Stimulated activated CD4-positive, alpha-beta T cell treated with anti-CD3 and anti-CD28 coated beads, TNF-alpha, amount 100 ng/mL, for 4 hours (primary cell): ENCODE data around the gene GBP2.
"Not testable (repeated sequence)": the region's sequence is repeated elsewhere in the genome, so short reads cannot be mapped to it uniquely, and the experiment has no call there.

Experiments used
- DNase-seq, 3 experiments: peaks; one replicate each; pipeline ENCODE4 v3.0.0-alpha.2; 2020; ENCODE audit warnings: low read depth in 3 of 3

The GBP2 gene, protein sequence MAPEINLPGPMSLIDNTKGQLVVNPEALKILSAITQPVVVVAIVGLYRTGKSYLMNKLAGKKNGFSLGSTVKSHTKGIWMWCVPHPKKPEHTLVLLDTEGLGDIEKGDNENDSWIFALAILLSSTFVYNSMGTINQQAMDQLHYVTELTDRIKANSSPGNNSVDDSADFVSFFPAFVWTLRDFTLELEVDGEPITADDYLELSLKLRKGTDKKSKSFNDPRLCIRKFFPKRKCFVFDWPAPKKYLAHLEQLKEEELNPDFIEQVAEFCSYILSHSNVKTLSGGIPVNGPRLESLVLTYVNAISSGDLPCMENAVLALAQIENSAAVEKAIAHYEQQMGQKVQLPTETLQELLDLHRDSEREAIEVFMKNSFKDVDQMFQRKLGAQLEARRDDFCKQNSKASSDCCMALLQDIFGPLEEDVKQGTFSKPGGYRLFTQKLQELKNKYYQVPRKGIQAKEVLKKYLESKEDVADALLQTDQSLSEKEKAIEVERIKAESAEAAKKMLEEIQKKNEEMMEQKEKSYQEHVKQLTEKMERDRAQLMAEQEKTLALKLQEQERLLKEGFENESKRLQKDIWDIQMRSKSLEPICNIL

DNA sequence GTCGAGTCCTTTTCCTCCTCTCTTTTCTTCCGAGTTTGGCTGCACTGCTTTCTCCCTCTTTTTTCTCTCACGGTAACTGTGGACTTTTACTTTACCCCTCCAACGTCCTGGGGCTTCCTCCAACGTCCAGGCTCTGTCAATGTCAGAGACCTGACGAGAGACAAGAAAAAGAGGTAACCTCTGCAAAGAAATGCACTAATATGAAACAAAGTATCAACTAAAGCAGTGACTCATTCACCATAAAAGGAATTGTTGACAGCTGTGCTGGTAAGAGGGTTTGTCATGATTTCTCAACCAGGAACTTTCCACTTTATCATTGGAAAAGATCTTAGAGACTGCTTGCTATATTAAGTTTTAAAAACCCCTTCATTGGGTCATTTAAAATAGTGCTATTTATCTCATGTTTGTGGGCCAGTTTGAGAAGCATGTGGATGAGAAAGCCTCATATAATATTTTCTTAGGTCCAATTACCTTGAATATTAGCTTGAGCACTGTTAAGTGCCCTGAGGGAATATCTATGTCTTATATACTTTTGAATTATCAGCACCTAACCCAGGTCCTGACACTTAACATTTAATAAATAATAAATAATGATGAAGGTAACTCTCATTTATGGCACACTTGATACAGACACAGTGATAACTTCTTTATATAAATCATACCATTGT lies at the start of gene GBP2:
GBP2 (minus strand) TSS at position 202 of the 668 bp plus-strand sequence. CDS start 4,148 bp downstream, outside the sequence.
- no peak for DNase-seq

DNA sequence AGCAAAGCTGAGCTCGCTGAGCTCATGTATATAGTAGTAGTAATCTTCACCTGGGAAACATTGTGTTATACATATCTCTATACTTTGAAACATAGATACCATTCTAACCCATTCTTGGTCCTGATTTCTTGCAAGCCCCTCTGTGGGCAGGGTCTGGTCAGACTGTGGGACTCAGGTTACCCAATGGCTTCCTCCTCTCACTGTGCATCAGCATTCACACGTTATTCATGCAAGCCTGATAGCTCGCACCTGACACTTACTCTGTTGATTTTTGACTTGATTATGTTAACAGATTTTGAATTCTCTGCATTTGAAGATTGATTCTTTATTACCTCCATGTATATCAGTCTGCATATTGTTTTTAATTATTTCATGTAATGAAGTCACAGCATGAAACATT lies 48.6 kb upstream of the GBP2 start:
- DNase-seq, result no peak

DNA sequence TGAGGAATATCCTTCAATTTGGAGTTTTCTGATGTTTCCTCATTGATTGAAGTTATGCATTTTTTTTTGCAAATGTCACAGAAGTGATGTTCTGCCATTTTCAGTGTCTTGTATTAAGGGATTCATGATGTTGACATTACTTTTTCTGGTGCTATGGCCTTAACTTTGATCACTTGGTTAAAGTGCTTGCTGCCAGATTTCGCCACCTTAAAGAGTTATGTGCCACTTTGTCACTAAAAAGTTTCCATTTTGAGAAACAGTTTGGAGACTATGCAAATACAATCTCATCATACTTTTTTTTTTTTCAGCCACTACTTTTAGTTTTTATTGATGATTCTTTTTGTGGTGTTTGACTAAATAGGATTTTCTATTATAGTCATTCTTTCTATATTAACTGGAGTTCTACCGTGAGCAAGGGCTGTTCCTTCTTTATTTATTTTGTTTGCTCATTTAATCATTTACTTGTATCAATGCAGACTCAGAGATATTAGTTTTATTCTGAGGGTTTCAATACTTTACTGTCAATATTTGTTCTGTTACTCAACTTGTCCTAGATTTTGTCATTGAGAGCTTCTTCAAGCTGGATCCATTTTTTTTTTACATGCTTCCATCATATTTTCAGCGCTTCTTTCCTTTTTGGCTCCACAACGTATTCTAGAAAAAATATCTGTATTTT lies 46.7 kb upstream of the GBP2 start:
- DNase-seq, result no peak

DNA sequence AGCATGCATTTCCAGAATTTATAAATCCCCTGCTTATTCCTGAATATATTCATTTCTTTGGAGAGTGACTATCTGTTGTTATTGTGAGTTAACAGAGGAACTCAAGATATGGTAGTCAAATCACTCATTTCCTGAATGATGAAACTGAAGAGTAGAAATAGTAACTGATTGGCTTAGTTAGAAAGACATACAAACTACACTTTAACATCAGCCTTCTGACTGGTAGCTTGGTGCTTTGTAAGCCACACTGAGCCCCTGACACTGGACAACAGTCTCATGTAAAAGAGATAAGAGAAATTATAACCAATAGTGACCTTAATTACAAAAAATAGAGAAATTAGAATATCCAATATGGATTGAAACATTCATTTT lies 45.1 kb upstream of the GBP2 start:
- DNase-seq, result no peak

DNA sequence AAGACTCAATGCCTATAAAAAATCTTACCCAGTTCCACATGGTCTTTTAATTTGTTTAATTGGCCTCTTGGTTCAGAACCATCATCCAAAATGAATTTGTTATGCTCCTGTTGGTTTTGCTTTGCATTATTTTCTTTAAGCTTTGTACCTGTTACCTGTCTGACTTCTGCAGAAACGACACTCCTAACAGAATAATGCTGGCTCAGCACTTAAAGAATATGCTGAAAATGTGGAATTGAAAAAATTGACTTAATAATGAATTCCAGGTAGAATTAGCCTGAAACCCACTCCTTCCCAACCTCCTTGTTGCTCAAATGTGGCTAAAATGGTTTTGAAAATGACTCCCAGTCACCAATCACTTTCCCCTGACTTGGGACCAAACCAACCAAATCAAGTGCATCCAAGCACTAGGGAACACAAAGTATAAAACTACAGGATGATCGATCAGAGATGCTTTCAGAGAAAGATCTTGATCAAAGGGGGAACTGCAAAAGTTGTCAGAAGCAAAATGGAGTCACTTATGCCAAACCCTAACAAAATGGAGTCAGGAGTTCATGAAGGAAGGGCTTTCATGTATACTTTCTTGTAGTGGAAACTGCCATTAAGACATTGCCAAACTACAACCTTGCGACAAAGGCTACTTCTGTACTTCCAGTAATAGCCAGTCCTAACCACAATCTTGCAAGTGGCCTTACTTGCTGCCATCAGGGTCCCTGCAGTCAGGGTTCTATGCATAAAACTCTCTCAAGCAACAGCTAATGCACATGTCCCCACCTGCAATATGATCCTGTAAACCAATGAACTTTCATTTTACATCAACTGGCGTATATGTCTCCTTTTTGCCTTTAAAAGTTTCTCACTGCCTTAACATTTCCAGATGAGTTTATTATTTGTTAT lies 44.5 kb upstream of the GBP2 start:
- no peak for DNase-seq

DNA sequence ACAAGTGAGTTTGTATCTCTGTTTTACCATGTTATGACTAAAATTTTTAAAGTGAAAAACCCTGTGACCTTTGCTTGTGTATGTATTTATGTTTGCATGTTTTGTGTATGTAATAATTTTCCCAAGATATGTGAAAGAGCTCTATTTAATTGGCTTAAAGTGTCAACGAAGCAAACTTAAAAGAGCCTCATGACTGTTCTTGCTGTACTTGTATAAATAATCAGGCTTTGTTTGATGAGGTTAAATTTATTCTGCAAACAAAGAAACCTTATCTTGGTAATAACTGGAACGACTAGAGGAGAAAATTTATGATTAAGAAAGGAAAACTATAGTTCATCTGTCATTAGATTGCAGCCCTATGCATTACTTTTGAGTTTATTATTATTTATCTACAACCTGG lies 43.3 kb upstream of the GBP2 start:
- no peak for DNase-seq

DNA sequence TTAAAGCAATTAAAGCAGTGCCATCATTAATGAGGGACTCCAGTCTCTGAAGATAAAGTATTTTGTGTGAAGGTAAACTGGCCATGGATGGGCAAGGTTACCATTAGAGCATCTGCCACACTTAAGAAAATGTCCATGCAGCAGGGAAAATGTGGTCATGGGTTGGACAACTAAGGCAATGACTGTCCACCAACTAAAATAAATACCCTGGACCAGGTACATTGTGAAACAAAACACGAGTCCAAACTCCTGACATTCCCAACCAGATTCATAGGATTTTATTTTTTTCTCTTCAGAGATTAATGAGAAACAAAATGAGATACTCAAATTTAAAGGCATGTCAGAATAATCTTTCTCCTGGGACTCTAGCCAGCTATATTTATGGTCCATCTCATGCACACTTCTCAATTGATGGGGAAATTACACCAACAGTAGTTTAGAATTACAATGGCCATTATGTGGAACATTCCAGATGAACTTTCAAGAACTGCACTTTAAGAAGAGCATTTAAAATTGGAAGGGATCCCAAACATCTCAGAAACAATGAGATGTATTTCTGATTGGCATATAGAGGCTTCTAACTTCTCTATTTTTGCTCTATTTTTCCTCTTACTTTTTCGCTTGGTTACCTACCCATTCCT lies 41.8 kb upstream of the GBP2 start:
- no peak for DNase-seq

DNA sequence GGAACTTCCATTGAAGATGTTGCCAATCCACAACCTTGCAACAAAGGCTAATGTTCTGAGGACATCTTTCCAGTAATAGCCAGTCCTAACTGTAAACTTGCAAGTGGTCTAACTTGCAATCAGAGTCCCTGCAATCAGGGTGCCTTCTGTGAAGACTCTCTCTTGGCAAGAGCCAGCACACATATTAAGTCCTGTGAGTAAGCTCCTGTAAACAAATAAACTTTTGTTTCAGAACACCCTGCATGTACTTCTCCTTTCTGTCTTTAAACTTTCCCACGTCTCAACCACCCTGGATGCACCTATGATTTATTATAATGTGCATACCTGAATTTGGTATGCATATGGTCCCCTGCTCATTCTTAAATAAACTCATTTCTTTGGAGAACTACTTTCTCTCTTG lies 40.8 kb upstream of the GBP2 start:
- DNase-seq, result no peak

DNA sequence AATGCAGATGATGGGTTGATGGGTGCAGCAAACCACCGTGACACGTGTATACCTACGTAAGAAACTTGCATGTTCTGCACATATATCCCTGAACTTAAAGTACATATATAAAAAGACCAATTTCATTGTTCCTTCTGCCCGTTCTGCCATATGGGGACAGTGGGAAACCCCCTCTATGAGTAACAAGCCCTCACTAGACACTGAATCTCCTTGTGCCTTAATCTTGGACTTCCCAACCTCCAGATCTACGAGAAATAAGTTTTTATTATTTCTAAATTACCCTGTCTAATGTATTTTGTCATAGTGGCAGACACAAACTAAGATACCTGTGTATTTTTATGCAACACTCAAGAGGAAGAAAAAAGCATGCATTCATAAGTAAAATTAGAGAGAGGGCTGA lies 39.9 kb upstream of the GBP2 start:
- DNase-seq, result no peak

DNA sequence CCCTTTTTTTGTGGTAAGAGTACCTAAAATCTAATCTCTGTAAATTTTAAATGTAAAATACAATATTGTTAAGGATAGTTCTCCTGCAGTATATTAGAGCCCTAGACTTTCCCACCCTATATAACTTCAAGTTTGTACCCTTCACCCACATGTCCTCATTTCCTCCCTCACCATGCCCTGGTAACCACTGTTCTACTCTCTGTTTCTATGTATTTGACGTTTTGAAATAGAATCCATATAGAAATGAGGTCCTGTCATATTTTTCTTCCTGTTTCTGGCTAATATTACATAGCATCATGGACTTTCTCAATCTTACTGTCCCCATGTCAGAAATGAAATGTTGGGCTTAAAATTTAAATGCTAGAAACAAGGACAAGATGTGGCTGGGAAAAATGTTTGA lies 25.1 kb upstream of the GBP2 start:
- DNase-seq, result no peak

DNA sequence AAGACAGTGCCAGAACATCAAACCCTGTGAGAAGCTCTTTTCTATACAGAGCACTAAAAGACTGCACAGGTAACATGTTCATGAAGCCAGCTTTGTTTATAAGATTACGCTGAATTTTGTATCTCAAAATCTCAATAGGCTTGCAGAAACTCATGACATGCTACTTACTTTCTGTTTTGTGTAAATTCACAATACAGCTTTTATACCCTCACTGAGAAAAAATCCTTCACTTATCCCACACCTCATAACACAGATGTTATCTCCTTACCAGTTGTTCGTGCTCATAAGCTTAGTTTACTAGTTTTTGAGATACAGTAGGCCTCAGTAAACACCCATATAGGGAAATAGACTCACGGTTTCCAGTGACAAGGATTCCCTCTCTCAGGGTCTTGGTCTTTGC lies 24.1 kb upstream of the GBP2 start:
- no peak for DNase-seq

DNA sequence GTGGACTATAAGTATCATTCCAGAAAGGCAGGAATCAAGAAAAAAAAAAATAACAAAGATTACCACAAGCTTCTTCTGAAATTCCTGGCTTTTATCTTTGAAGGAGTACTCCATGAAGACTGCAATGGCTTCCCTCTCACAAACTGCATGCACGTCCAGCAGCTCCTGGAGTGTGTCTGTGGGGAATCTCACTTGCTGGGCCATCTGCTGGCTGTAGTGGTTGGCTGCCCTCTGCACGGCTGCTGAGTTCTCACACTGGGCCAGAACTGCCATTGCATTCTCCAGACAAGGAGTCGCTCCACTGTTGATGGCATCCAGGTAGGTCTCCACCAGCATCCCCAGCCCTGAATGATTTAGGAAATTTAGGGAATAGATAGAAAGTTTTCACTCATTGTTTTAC lies 23.3 kb upstream of the GBP2 start:
- DNase-seq, result no peak

DNA sequence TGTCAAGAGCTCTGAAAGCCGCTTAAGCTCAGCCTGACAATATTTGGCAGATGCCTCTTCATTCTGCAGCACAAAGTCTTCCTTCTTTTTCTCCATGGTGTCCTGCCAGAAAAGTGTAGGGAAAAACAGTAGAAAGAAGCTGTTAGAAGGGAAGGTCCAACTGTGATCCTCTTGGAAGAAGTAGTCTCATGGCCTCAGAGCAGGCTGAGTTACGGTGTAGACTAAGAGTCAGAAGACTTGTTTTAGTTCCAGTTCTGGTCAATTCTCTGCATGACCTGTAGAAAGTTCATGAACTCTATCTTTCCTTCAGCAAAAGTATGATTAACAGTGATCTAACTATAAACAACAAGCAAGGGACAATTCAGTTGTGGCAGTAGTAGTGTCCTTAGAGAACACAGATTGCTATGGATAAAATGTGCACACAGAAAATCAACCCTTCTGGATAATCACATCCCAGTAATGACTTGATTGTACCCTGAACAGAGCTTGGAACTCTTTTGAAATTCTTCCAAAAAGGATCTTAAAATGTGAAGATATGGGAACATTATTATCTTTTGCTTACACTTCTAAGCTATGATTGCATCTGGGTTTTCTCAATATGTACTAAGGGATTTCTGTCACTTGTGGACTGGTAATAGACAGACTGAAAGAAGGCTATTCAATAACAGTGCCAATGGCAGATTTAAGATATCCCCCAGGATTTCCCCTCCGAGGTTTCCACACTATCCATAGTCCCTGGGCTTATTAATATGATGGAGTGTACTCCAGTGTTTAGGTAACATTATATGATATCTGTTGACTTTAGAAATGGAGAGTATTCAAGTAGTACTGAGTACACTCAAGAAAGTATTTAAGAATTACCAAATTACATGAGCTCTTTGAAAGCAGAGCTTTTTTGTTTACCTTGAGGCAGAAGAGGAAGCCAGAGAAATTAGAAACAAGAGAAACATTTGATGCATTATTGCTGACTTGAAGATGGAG lies 22.1 kb upstream of the GBP2 start:
- no peak for DNase-seq

DNA sequence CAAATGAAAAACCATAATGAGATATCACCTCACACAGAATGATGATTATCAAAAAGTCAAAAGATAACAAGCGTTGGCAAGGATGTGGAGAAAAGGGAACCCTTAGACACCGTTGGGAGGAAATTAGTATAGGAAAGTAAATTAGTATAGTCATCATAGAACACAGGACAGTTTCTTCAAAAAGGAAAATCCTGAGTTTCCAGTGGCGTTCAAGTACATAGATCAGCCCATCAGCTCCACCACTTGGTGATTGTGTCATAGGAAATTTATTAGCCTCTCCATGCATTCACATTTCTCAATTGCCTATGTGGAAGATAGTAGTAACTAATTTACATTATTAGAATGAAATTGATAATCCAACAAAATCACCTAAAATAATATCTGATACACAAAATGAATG lies 20.8 kb upstream of the GBP2 start:
- DNase-seq, result no peak

DNA sequence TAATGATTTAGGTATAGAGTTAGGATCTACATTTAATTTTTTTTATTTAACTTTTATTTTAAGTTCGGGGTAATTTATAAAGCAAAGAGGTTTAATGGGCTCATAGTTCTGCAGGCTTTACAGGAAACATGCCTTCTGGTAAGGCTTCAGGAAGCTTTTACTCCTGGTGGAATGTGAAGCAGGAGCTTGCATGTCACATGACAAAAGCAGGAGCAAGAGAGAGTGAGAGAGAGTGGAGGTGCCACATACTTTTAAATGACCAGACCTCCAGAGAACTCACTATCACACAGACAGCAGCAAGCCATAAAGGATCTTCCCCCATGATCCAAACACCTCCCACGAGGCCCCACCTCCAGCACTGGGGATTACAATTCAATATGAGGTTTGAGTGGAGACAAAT lies 17.6 kb upstream of the GBP2 start:
- no peak for DNase-seq

DNA sequence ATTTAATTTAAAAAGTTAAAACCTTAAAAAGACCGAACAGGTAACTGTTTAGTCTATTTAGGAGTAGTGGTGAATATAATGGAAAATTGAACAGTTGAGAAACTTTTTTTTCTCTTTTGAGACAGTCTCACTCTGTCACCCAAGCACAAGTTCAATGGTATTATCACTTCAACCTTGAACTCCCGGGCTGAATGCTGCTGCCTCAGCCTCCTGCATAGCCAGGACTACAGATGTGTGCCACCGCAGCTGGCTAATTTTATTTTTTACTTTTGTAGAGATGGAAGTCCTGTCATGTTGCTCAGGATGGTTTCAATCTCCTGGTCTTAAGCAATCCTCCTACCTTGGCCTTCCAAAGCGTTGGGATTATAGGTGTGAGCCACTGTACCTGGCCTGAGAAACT lies 16.2 kb upstream of the GBP2 start:
- no peak for DNase-seq

DNA sequence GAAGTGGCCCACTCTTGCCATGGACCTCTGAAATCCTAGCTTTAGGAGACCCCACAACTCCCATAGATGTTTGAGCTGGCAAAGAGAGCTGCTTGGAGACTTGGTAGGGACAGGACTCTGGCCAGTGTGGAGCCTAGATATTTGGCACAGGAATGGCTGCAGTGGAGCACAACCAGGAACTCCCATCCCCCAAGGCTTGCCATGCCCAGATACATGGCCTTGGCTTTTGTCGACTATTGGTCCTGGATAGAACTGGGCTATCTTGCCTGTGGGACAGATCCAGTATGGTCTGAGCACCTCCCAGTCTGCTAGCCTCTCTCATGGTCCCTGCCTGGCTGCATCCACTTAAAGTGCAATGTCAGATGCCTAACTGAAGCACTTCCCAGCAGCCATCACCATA lies 7.8 kb upstream of the GBP2 start:
- no peak for DNase-seq

DNA sequence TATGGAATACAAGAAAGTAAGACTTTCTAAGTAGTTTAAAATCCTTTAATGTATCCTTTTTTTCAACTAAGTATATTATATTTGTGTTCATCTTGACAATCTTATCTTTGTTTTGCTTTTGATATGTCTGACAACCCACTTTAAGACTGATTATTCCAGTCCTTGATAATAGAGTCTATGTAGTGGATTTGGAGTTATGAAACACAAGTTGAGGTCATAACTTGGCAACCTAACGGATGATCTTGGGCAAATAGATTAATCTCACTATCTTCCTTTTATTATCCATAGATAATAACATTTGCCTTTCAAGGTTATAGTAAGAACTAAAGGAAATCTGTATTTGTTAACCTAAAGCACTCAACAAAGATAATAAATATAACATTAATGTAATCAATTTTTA lies 4.8 kb upstream of the GBP2 start:
- DNase-seq, result no peak

DNA sequence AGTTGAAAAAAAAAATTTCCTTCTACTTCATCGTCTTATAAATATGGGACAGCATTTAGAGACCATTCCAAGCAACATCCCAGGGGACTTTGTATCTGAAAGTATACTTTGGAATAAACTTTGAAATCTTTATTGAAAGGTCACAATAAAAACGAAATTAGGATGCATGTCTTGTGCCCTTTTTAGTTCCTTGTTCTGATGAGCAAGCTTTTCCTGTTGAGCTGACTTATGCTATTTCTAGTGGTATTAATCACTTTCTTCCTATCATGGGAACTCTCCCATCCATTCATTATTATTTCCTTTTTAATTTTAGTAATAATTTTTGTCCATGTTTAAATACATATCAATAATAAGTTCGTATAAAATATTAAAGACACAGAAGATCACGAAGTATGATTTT lies 4.0 kb upstream of the GBP2 start:
- DNase-seq, result no peak

DNA sequence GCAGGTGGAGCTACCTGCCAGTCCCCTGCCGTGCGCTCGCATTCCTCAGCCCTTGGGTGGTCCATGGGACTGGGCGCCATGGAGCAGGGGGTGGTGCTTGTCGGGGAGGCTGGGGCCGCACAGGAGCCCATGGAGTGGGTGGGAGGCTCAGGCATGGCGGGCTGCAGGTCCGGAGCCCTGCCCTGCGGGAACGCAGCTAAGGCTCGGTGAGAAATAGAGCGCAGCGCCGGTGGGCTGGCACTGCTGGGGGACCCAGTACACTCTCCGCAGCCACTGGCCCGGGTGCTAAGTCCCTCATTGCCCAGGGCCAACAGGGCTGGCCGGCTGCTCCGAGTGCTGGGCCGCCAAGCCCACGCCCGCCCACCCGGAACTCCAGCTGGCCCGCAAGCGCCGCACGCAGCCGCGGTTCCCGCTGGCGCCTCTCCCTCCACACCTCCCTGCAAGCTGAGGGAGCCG lies 2.1 kb upstream of the GBP2 start:
- not testable (repeated sequence) for DNase-seq
